ENCODE measurements around the gene QSOX2. TPM values are rescaled to one million over a fixed set of nuclear protein-coding genes. Genes with fewer than 3 reads are reported as not detected.

Gene QSOX2
- total and polyA plus RNA-seq, 4 donors, result 0.79 to 12.7 (median 4.3) TPM

- no peak for TF ChIP-seq REST (IDR thresholded peaks at IDR 0.05)
- TF ChIP-seq TAF1 (conservative IDR thresholded peaks at IDR 0.05), result no peak
- TF ChIP-seq GABPA (IDR thresholded peaks at IDR 0.05 in 1 of 2, conservative IDR thresholded peaks at IDR 0.05 in 1 of 2), result no peak
- no peak for TF ChIP-seq HNF4A (conservative IDR thresholded peaks at IDR 0.05)
These were observed 40.0 kb downstream of the QSOX2 start (continued) for GRCh38 chr9:136205707-136205992.

- Histone ChIP-seq H3K4me3 (ENCODE audit: low read depth in 1 of 3, low read length in 3 of 3) (no peak within 1 kb of the TSS), H3K9me3 (ENCODE audit: control insufficient read depth in 4 of 4, low read length in 3 of 4) (no peaks in the 10 kb centered on the region), H3K4me1 (ENCODE audit: control insufficient read depth in 4 of 4, insufficient read depth in 4 of 4, low read length in 3 of 4) (peaks cover 0 to 10% (median 6%) of the 10 kb centered on the region in 4 donors), H3K27me3 (ENCODE audit: control insufficient read depth in 4 of 4, insufficient read depth in 4 of 4, low read length in 3 of 4) (peaks cover 0 to 30% (median 10%) of the 10 kb centered on the region in 4 donors), H3K27ac (ENCODE audit: low read depth in 1 of 2, low read length in 2 of 2) (no peak within 1 kb of the TSS), H3K9ac (ENCODE audit: low read depth in 1 of 2, low read length in 2 of 2) (no peak within 1 kb of the TSS), H3K36me3 (ENCODE audit: control insufficient read depth in 4 of 4, insufficient read depth in 3 of 4, low read depth in 1 of 4, low read length in 3 of 4) (peaks cover 0 to 9% (median 3%) of the 10 kb centered on the region in 4 donors)
- peak; percentile 54 for DNase-seq (ENCODE audit: low spot score)
- TF ChIP-seq REST (IDR thresholded peaks at IDR 0.05) (peak; percentile 97), ZBTB33 (IDR thresholded peaks at IDR 0.05) (no peak)
- WGBS, result 14% methylated on average over 70 of the region's 70 CpGs
These were observed 40.5 kb downstream of the QSOX2 start, which contains the start of gene LHX3 for GRCh38 chr9:136204838-136205706. Gene LHX3, minus strand, starts transcription at chr9:136205128. Its CDS starts 116 bp downstream, at chr9:136205012.

GRCh38 chr9:136204145-136204805, 41.3 kb downstream of the QSOX2 start:
- H3K27me3 ChIP-seq (ENCODE audit: control insufficient read depth in 4 of 4, insufficient read depth in 4 of 4, low read length in 3 of 4), result peaks cover 0 to 35% (median 10%) of the 10 kb centered on the region in 4 donors
- peaks cover 0 to 10% (median 6%) of the 10 kb centered on the region in 4 donors for H3K4me1 ChIP-seq (ENCODE audit: control insufficient read depth in 4 of 4, insufficient read depth in 4 of 4, low read length in 3 of 4)
- H3K9ac ChIP-seq (ENCODE audit: low read depth in 1 of 2, low read length in 2 of 2), result no peak overlapping the region
- no peak overlapping the region for H3K27ac ChIP-seq (ENCODE audit: low read depth in 1 of 2, low read length in 2 of 2)
- peaks cover 0 to 5% (median 2%) of the 10 kb centered on the region in 4 donors for H3K36me3 ChIP-seq (ENCODE audit: control insufficient read depth in 4 of 4, insufficient read depth in 3 of 4, low read depth in 1 of 4, low read length in 3 of 4)
- H3K4me3 ChIP-seq (ENCODE audit: low read depth in 1 of 3, low read length in 3 of 3), result no peak overlapping the region
- no peaks in the 10 kb centered on the region for H3K9me3 ChIP-seq (ENCODE audit: control insufficient read depth in 4 of 4, low read length in 3 of 4)
- DNase-seq (ENCODE audit: low spot score), result no peak
- 61% methylated on average over 25 of the region's 25 CpGs for WGBS
- TF ChIP-seq NR2F2 (IDR thresholded peaks at IDR 0.05), result no peak
- TF ChIP-seq GABPA (IDR thresholded peaks at IDR 0.05 in 1 of 2, conservative IDR thresholded peaks at IDR 0.05 in 1 of 2), result no peak
- TF ChIP-seq RXRA (IDR thresholded peaks at IDR 0.05), result no peak
- TF ChIP-seq REST (IDR thresholded peaks at IDR 0.05), result no peak
- TF ChIP-seq SP1 (IDR thresholded peaks at IDR 0.05), result no peak
- no peak for TF ChIP-seq FOXA1 (IDR thresholded peaks at IDR 0.05)
- TF ChIP-seq RAD21 (IDR thresholded peaks at IDR 0.05), result no peak
- no peak for TF ChIP-seq TAF1 (conservative IDR thresholded peaks at IDR 0.05)
- no peak for TF ChIP-seq FOXA2 (IDR thresholded peaks at IDR 0.05)
- TF ChIP-seq ZBTB33 (IDR thresholded peaks at IDR 0.05), result no peak

Data from liver (tissue), 9 donors.